NT2/D1 (cell line): ENCODE measurements around the gene SCN5A.

Experiments used
- YY1 ChIP-seq: IDR thresholded peaks from 2 replicates; pipeline ENCODE4 v1.6.1; 2011; ENCODE audit not compliant: insufficient read length, insufficient read depth
- ZNF274 ChIP-seq: IDR thresholded peaks from 2 replicates; pipeline ENCODE4 v1.6.1; 2011; ENCODE audit warnings: mild to moderate bottlenecking, low read depth, low read length

DNA sequence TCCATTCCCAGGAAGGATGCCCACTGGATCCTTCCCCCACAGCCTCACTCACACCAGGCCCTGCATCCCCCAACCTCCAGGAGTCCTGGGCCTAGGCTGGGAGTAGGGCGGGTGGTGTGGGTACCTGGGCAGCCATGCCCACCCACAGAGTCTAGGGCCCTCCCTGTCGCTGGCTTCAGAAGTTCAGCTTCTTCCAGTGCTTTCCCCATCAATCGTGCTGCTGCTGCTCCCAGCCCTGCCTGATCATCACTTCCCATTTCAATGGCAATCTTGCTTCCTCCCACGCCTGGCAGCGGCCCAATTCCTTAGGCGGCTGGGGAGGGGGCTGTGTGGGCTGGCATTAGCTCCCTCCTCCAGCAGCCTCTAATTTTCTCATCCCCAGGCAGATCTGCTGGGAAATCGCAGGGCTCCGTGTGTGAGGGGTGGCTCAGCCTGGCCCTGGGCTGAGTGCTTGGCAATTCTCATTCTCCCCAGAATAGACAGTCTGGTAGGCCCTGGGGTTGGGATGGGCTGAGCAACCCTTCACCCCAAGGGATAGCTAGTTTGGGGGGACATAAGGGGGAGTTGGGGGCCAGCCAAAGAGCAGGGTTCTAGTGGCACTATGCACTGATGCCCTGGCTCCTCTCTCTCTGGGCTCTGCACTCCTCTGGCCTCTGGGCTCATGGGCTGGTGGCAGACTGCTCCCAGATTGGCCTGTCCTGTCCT lies 66.4 kb downstream of the SCN5A start:
- TF ChIP-seq ZNF274, result no peak
- no peak for TF ChIP-seq YY1
